Glomerular visceral epithelial cell (primary cell): ENCODE measurements around the gene LRRC55.

Experiments
- DNase-seq: peaks from one replicate; pipeline ENCODE4 v3.0.0-alpha.2; 2016; ENCODE audit errors: extremely low spot score

The LRRC55 gene

GRCh38 chr11:57202281-57202680 lies 20.5 kb downstream of the LRRC55 start:
- DNase-seq = no peak

DNA sequence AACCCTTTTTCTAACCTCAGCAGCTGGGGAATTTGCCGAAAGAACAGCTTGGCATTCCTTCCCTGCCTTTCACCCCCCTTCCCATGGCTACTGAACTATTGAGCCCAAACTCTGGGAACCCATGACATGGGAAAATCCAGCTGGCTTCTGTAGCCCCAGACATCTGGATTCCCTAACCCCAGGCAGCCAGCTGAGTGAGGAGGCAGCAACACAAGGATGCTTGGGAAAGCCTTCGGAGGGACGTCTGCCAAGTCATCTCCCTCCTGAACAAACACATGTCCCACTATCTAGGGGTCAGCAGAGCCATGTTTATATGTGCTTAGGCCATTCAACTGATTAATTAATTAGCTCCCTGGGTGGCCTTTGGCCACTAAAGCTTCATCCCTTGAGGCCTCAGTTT lies 21.6 kb downstream of the LRRC55 start:
- DNase-seq = no peak

GRCh38 chr11:57203882-57204480 lies 22.2 kb downstream of the LRRC55 start:
- no peak for DNase-seq

DNA sequence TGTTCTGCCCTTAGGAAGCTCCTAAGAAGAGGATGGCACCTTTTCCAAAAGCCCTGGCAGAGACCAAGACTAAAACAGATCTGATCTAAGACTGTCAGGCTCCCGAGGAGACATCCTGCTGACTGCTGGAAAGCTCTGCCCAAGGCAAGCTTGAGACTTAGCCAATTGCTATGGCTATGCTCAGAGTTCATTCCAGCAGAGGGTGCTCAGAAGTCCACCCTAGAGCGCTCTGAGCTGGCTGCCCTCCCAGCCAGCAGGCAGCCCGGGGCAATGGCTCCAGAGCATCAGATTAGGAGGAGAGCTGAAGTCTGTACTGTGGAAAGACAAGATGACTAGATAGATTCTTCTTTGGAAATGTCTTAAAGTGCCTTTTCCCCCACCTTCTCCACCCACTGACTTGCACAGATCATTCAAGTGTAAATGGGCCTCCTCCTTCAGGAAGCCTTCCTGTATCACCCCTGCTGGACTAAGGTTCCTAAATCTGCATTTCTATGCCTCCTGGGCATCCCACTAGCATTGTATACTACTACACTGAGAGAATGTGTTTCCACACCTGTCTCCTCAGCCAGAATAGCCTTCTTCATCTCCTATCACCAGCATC lies 23.4 kb downstream of the LRRC55 start:
- no peak for DNase-seq

DNA sequence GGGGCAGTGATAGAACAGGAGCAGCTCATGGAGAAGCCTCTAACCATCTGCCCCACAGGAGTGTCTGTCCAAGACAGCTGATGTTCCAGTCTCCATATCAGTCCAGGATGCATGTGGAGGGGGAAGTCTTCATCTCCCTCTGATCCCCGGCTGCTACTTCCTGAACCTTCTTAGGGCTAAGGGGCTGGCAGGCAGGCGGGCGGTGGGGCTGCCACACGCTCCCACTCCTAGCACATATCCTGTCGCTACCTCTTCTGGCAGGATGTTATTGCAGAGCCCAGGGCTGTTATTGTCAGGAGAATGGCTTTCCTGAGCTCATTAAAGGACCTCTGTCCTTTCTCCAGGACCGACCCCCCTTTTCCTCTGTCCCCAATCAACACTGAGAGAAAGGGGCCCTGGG lies 25.4 kb downstream of the LRRC55 start:
- no peak for DNase-seq

DNA sequence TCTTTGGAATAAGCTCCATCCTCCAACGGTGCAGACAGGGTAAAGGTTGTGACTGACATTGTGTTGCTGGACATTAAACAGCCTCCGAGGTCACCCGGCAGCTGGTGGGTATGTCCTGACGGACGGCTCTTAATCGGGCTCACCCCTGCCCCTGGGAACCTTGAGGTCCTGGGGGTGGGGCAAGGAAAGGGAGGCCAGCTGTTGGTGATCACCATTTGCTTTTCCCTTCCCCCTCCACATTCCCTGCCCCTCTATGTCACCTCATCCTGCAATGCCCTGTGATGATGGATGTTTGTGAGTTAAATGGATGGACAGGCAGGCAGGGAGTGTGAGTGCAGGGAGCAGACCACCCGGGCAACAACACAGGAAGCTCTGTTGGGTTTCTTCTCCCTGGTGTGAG lies 29.0 kb downstream of the LRRC55 start:
- no peak for DNase-seq

DNA sequence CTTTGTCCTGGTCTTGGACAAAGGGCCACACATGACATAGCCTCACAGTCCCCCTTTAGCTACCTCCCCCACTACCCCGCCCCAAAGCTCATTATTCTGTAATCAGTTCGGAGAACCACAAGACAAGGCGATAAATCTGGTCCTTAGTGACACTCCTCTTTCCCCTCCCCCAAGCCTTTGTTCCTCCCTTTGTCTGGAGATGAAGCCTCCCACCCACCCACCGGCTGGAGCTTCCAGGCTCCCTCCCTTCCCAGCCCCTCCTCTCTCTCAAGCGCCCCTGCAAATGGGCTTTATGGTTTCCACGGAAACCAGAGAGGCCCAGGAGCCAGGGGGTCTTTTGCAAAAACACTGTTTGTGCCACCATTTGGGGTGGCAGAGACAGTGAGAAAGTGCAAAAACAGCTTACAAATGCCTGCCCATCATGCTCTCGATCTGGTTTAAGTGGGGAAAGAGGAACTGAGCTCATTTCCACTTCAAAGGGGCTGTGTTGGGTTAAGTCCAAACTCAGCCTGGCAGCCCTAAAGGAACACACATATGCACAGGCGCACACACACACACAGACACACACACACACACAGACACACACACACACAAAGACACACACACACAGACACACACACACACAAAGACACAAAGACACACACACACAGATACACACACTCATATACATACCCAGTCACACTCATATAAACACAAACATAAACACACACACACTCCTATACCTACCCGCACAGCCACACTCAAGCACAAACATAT lies 31.8 kb downstream of the LRRC55 start:
- DNase-seq = no peak

DNA sequence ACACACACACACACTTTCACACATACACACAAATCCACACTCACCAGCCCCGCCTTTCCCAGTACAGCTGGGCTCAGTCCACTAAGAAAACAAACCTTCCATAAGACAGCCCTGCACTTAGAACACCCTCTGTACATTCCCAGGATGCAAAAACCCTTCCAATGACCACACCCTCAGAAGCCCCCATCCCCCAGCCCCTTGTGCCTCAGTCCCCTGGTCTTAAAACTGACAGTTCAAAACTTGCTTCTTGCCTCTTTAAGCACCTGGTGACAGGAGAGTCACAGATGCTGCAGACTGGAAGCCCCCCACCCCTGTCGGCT lies 32.3 kb downstream of the LRRC55 start:
- no peak for DNase-seq

- DNase-seq = peak; percentile 18
Observed at GRCh38 chr11:57214494-57214893, 32.7 kb downstream of the LRRC55 start.

DNA sequence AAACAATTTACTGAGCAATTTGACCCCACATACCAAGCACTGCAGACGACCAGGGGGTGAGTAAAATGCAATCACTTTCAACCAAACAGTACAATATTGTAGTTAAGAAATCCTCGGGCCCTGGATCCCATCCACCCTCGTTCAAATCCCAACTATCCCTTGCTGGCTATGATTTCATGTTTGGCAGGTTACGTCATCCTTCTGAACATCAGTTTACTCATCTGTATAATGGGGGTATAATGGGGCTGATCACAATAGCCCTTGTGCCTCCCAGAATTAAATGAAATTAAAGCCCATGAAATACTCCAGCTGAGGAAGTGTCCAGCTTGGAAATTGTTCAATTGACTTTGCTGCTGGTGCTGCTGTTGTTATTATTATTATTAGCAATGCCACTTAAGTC lies 34.7 kb downstream of the LRRC55 start:
- DNase-seq = no peak

DNA sequence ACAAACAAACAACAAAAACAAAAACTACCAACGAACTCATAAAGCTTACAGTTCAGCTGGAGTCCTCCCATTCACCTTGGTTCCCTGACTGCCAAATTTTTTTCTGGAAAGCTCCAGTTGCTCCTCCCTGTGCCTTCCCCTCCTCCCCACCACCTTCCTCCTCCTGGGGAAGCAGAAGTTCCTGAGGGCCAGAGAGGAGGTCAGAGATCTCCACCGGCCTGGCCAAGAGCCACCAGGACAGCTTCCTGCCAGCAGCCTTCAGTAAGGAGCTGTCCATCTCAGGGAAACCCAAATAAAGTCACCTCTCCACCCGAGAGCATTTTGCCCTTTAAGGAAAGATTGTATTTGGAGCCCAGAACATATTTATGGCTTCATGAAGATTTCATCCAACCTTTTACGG lies 35.3 kb downstream of the LRRC55 start:
- no peak for DNase-seq

DNA sequence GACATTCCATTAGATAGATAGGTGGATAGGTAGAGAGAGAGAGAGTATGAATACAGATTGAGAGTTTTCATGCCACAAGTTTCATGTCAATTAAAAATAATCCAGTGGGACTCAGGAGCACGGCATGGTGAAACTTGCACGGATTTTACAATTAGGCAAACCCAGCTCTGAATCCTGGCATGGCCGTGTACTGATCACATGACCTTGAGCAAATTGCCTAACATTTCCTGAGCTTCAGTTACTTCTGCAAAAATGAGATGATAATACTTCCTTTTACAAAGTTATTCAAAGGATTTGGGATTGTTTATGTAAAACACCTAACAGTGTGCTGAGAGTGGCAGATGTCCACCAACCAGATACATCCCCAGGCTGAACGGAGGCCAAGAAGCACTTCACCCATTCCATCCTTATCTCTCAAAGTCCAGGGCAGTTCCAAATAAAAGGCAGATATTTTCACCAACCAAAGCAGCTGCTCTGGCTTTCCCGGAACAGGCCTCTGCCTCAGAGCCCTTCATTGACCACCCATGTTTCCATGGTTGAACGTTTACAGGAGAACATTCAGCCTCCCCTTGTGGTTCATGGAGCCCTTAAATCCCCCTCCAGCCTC lies 37.4 kb downstream of the LRRC55 start:
- DNase-seq = no peak

- DNase-seq = no peak
Observed at GRCh38 chr11:57222239-57222638, 40.5 kb downstream of the LRRC55 start.

DNA sequence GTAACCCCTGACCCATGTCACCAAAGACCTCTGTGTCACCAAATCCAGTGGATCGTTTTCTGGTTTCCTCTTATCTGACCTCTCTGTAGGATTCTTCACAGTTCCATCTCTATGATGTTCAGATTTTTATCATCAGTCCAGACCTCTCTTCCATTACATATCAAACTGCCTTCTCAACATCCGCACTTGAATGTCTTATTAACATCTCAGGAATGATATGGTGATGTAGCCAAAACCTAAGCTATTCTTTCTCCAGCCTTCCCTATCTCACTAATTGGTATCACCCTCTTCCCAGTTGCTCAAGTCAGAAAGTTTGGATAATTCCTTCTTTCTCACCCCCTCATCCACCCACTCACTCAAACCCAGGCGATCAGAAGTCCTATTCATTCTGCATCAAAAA lies 41.8 kb downstream of the LRRC55 start:
- DNase-seq = no peak

DNA sequence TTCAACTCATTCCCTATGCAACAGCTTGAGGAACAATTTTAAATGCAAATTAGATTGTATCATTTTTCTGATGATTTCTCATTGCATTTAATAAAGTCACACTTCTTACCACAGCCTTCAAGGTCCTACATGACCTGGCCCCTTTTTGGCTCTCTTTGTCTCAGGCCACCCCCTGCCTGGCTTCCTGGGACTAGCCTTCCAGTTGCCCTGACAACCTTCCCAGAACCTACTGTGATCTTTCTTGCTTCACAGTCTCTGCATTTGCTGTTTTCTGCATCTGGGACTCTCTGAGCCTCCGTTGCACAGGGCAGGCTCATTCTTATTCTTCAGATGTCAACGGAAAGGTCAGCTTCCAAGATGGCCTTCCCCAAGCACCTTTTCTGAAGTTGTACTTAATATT lies 42.4 kb downstream of the LRRC55 start:
- no peak for DNase-seq

GRCh38 chr11:57224537-57224936 lies 42.8 kb downstream of the LRRC55 start:
- DNase-seq = peak; percentile 2

DNA sequence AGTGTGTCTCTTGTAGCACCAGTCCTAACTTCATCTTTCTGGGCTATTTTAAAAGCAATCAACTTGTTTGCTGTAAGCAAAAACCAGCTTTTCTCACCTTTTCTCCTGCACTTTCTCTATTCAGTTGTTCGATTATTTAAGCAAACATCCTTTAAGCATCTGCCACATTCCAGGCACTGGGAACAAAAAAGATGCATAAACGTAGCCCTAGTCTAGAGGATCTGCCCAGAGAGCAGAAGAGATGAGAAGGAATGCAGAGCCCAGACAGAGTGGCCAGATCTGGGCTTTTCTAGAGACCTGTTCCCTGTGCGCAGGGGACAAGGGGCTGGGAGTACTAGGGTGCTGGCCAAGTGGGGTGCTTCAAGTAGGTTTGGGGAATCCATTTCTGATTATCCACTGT lies 46.8 kb downstream of the LRRC55 start:
- DNase-seq = no peak

DNA sequence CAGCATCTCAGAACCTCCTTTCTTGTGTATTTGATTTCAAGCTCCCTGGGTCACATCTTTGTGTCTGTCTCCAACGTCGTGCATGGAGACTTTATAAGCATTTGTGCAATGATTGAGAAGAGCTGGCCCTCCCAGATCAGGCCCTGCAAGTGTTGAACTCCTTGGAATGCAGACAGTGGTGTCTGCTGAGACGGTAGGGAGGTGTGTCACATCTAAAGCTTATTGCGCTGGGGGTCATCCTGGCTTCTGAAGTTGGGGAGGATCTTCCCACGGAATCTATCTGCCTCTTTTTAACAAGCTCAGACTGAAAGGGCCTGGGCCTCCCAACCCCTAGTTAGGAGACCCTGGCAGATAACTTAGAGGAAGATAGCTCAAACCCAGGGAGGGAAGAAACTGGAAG lies 48.6 kb downstream of the LRRC55 start:
- no peak for DNase-seq

- no peak for DNase-seq
Observed at GRCh38 chr11:57230791-57231538, 49.2 kb downstream of the LRRC55 start.

DNA sequence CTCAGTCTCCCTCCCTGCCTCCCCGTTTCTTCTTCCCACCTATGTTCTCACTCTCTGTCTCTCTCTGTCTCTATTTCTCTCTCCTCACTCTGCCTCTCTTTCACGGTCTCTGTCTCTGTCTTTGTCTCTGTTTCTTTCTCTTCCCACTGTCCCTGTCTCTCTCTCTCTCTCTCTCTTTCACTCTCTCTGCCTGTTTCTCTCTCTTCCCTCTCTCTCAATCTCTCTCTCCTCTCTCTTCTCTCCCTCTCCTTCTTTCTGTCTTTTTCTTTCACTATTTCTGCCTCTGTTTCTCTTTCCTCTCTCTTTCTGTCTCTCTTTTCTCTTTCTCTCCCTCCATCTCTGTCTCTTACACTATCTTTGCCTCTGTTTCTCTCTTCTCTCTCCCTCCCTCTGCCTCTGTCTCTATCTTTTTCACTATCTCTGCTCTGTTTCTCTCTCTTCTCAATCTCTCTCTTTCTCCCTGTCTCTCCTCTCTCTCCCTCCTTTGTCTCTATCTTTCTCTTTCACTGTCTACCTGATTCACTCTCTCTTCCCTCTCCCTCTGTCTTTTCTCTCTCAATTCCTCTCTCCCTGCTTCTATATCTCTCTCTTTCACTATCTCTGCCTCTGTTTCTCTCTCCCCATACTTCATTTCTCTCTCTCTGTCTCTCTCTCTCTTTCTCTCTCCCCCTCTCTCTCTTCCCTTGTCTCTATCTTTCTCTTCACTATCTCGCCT lies 49.9 kb downstream of the LRRC55 start:
- DNase-seq = no peak

DNA sequence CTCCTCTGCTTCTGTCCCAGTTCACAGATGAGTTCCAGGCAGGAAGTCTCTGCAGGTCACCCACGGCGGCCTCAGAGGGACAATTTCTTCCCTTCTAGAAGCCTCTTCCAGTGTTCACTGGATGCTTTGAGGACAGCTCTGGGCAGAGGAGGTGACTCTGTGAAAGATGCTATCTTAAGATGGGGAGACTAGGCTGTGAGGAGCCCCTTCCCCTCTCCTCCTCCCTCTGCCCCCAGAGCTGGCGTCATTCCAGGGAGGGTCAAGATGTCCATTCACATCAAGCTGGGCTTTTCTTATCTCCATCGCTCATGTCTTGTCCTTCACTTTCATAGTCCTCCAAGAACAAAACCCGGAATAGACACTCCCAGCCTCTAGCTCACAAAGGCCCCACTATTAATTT lies 51.9 kb downstream of the LRRC55 start:
- no peak for DNase-seq
